AG04450 (cell line): Measurements from ENCODE around the gene NODAL. TPM values are rescaled to one million over a fixed set of nuclear protein-coding genes. Genes with fewer than 3 reads are reported as not detected.

Source experiments
- CTCF ChIA-PET: fragments of 300-600, 350-600 bp; formaldehyde crosslinking; extraction: SDS; loops from one replicate; lab custom pipeline; 2022; ENCODE audit warnings: antibody characterized with exemption, inconsistent platforms; lab: Charles Lee
- POLR2A ChIA-PET: fragments of 350-600 bp; formaldehyde crosslinking; extraction: SDS; loops from one replicate; lab custom pipeline; 2021; ENCODE audit warnings: antibody characterized with exemption, inconsistent platforms; lab: Yijun Ruan, JAX
- DNase-seq: peaks from one replicate; pipeline ENCODE4 v3.0.0-alpha.2; 2011; ENCODE audit warnings: low read depth, low spot score
- H3K27ac ChIP-seq: one replicate; pipeline ENCODE4 v1.5.1; 2012; ENCODE audit warnings: low read depth, low read length, control low read depth
- H3K27me3 ChIP-seq: one replicate; pipeline ENCODE4 v1.6.0; 2012; ENCODE audit warnings: low read length; ENCODE audit not compliant: control insufficient read depth, insufficient read depth
- H3K4me3 ChIP-seq: 2 replicates; pipeline ENCODE4 v1.5.1; 2011; ENCODE audit warnings: mild to moderate bottlenecking, low read depth, low read length, control low read depth
- H3K9me3 ChIP-seq: 2 replicates; pipeline ENCODE4 v1.5.1; 2012; ENCODE audit warnings: low read length; ENCODE audit not compliant: control insufficient read depth, insufficient read depth
- CTCF ChIP-seq: IDR thresholded peaks from 2 replicates; pipeline ENCODE4 v1.5.1; 2011; ENCODE audit warnings: low read depth, low read length, control low read depth, inconsistent platforms
- polyA plus RNA-seq: library from polyadenylated mRNA; depleted of rRNA; stranded (reverse); fragments of >200 nt; gene quantifications from 2 replicates; pipeline ENCODE4 v1.2.3, GENCODE V29; 2011

Gene NODAL
- polyA plus RNA-seq, 1 experiment = not detected

- CTCF ChIA-PET = interaction anchor here (1.2 to 2.3 kb wide), 2 partner anchors 108 to 211 kb away, joined by 3 to 6 read pairs; no protein-coding TSS in a partner anchor
- POLR2A ChIA-PET = interaction anchor here (0.7 kb wide), 1 partner anchor 19 kb away, joined by 3 read pairs; no protein-coding TSS in a partner anchor
- Histone ChIP-seq H3K9me3 (no peaks in the 10 kb centered on the region), H3K27ac (no peak overlapping the region), H3K4me3 (no peak overlapping the region), H3K27me3 (peaks cover 4% of the 10 kb centered on the region)
- TF ChIP-seq CTCF = no peak
- DNase-seq = no peak
Observed at GRCh38 chr10:70432561-70433263, 8.8 kb downstream of the NODAL start.

- no peaks in the 10 kb centered on the region for H3K27me3 ChIP-seq
- H3K27ac ChIP-seq = no peak overlapping the region
- no peak overlapping the region for H3K4me3 ChIP-seq
- CTCF ChIA-PET = interaction anchor here (0.8 to 2.3 kb wide), 2 partner anchors 109 to 211 kb away, joined by 3 to 6 read pairs; no protein-coding TSS in a partner anchor
- H3K9me3 ChIP-seq = no peaks in the 10 kb centered on the region
- POLR2A ChIA-PET = no interaction called here
- no peak for DNase-seq
- no peak for TF ChIP-seq CTCF
Observed at GRCh38 chr10:70432101-70432500, 9.4 kb downstream of the NODAL start.

GRCh38 chr10:70430493-70431445, 10.7 kb downstream of the NODAL start:
- CTCF ChIA-PET = interaction anchor here (0.6 to 2.3 kb wide), 5 partner anchors 30 to 284 kb away, joined by 3 to 6 read pairs (median 3); partner anchors contain the start of gene TYSND1
- no peaks in the 10 kb centered on the region for H3K9me3 ChIP-seq
- POLR2A ChIA-PET = interaction anchor here (1.1 to 1.8 kb wide), 2 partner anchors 15 to 26 kb away, joined by 5 to 8 read pairs; no protein-coding TSS in a partner anchor
- H3K27me3 ChIP-seq = no peaks in the 10 kb centered on the region
- DNase-seq = peak; percentile 47
- TF ChIP-seq CTCF = peak; percentile 25; the same call in 1 of the 2 replicates
- no peak overlapping the region for H3K4me3 ChIP-seq
- peak overlapping the region; percentile 57 for H3K27ac ChIP-seq

GRCh38 chr10:70426823-70427222, 14.7 kb downstream of the NODAL start:
- Histone ChIP-seq H3K27me3 (no peaks in the 10 kb centered on the region), H3K27ac (no peak overlapping the region), H3K4me3 (no peak overlapping the region), H3K9me3 (no peaks in the 10 kb centered on the region)
- no peak for TF ChIP-seq CTCF
- POLR2A ChIA-PET = interaction anchor here (0.8 kb wide), 1 partner anchor 23 kb away, joined by 3 read pairs; the partner anchor contains the start of gene EIF4EBP2
- no peak for DNase-seq
- CTCF ChIA-PET = interaction anchor here (0.7 to 1.3 kb wide), 3 partner anchors 35 to 311 kb away, joined by 3 to 4 read pairs (median 4); no protein-coding TSS in a partner anchor
